B cell (primary cell): ENCODE measurements around the gene MAD1L1. TPM values are rescaled to one million over a fixed set of nuclear protein-coding genes. Genes with fewer than 3 reads are reported as not detected.

ENCODE experiments used
- ATAC-seq: fragments of 200-7000 bp; cut with Tn5 transposase; one replicate; pipeline ENCODE4 v1.10.0; 2021; ENCODE audit warnings: low read depth, mild to moderate bottlenecking, moderate number of reproducible peaks, moderate library complexity
- CTCF ChIA-PET: fragments of 350-600 bp; sonication (Branson Sonifier 250); formaldehyde crosslinking; loops from one replicate; lab custom pipeline; 2021; ENCODE audit warnings: antibody characterized with exemption, inconsistent platforms; lab: Charles Lee
- POLR2A ChIA-PET: fragments of 350-600 bp; sonication (Branson Sonifier 250); formaldehyde crosslinking; loops from one replicate; lab custom pipeline; 2021; ENCODE audit warnings: antibody characterized with exemption; lab: Charles Lee
- DNase-seq: peaks from one replicate; pipeline ENCODE4 v3.0.0; 2013
- H2AFZ ChIP-seq: 2 replicates; pipeline ENCODE4 v1.6.1; 2012; ENCODE audit warnings: mild to moderate bottlenecking, low read depth, low read length; ENCODE audit not compliant: insufficient read depth, poor library complexity, severe bottlenecking
- H3K27ac ChIP-seq, 2 donors: 1 replicate in 1 of 2; 2 replicates in 1 of 2; pipeline ENCODE4 v1.5.1; 2012 to 2013; ENCODE audit warnings: low read length in 2 of 2, mild to moderate bottlenecking in 2 of 2, moderate library complexity in 1 of 2
- H3K27me3 ChIP-seq, 4 experiments: fragments of 200-600 bp in 1 of 4; sonication (generic) in 1 of 4; replicated peaks in 1 of 4; 1 replicate in 2 of 4; 2 replicates in 2 of 4; pipeline versions ENCODE4 v1.6.1 to v1.7.0; 2013 to 2016; ENCODE audit warnings: low read length in 3 of 4, mild to moderate bottlenecking in 2 of 4, mixed read lengths in 1 of 4, moderate library complexity in 1 of 4; ENCODE audit not compliant: insufficient read depth in 4 of 4, control insufficient read depth in 3 of 4; ENCODE audit errors: control extremely low read depth in 1 of 4
- H3K36me3 ChIP-seq, 2 experiments: replicated peaks in 1 of 2; 1 replicate in 1 of 2; 2 replicates in 1 of 2; pipeline versions ENCODE4 v1.6.1 to v1.7.1; 2013; ENCODE audit warnings: low read length in 1 of 2; ENCODE audit not compliant: insufficient read depth in 2 of 2, control insufficient read depth in 1 of 2; ENCODE audit errors: control extremely low read depth in 1 of 2, extremely low read depth in 1 of 2
- H3K4me1 ChIP-seq, 2 donors: fragments of 200-600 bp in 1 of 2; sonication (generic) in 1 of 2; 1 replicate in 1 of 2; 2 replicates in 1 of 2; pipeline versions ENCODE4 v1.5.1 to v1.6.1; 2013 to 2017; ENCODE audit warnings: low read length in 2 of 2; ENCODE audit not compliant: control insufficient read depth in 2 of 2, insufficient read depth in 2 of 2
- H3K4me2 ChIP-seq: replicated peaks from 2 replicates; pipeline ENCODE3; 2012; ENCODE audit warnings: mild to moderate bottlenecking, low read depth, low read length; ENCODE audit not compliant: poor library complexity, severe bottlenecking
- H3K4me3 ChIP-seq, 5 experiments: fragments of 200-600 bp in 1 of 5; sonication (generic) in 1 of 5; 1 replicate in 3 of 5; 2 replicates in 2 of 5; pipeline versions ENCODE4 v1.5.1 to v1.7.0; 2011 to 2016; ENCODE audit warnings: low read length in 4 of 5, mild to moderate bottlenecking in 4 of 5, low read depth in 2 of 5, control low read depth in 1 of 5, moderate library complexity in 1 of 5; ENCODE audit not compliant: insufficient read depth in 1 of 5; ENCODE audit errors: control extremely low read depth in 1 of 5, extremely low read depth in 1 of 5
- H3K79me2 ChIP-seq: fragments of 200-600 bp; sonication (generic); one replicate; pipeline ENCODE4 v1.6.0; 2016; ENCODE audit warnings: low read length; ENCODE audit not compliant: control insufficient read depth, insufficient read depth
- H3K9ac ChIP-seq: fragments of 200-600 bp; sonication (generic); 2 replicates; pipeline ENCODE4 v1.6.1; 2017; ENCODE audit warnings: mild to moderate bottlenecking, low read length, moderate library complexity
- H3K9me3 ChIP-seq, 3 donors: one replicate each; pipeline versions ENCODE4 v1.6.1 to v1.7.1; 2013; ENCODE audit warnings: low read length in 2 of 3; ENCODE audit not compliant: control insufficient read depth in 2 of 3, insufficient read depth in 1 of 3; ENCODE audit errors: control extremely low read depth in 1 of 3
- H4K20me1 ChIP-seq: 2 replicates; pipeline ENCODE4 v1.6.0; 2012; ENCODE audit warnings: mild to moderate bottlenecking, low read length; ENCODE audit not compliant: insufficient read depth, control insufficient read depth, poor library complexity, severe bottlenecking
- H3K27ac Mint-ChIP-seq: one replicate; pipeline ENCODE4 v1.8.0; 2021; ENCODE audit warnings: mixed read lengths
- H3K27me3 Mint-ChIP-seq: one replicate; pipeline ENCODE4 v1.8.0; 2021; ENCODE audit warnings: mixed read lengths
- H3K4me1 Mint-ChIP-seq: one replicate; pipeline ENCODE4 v1.8.0; 2021; ENCODE audit warnings: mixed read lengths
- H3K4me3 Mint-ChIP-seq: one replicate; pipeline ENCODE4 v1.8.0; 2021; ENCODE audit warnings: mixed read lengths
- H3K9me3 Mint-ChIP-seq: one replicate; pipeline ENCODE4 v1.8.0; 2022; ENCODE audit warnings: mixed read lengths; ENCODE audit not compliant: insufficient read depth
- CTCF ChIP-seq: fragments of 200-600 bp; IDR thresholded peaks from one replicate; pipeline ENCODE4 v1.8.0; 2022; ENCODE audit warnings: antibody characterized with exemption, mild to moderate bottlenecking
- EZH2 ChIP-seq: IDR thresholded peaks from 2 replicates; pipeline ENCODE4 v1.6.1; 2012; ENCODE audit warnings: borderline replicate concordance, low read depth, mild to moderate bottlenecking, moderate library complexity, low read length; ENCODE audit not compliant: insufficient read depth, poor library complexity, severe bottlenecking
- WGBS: methylation state at CpG from one replicate; pipeline ENCODE4 v1.1.5; 2013; ENCODE audit warnings: missing lambda C conversion rate; ENCODE audit not compliant: insufficient coverage; 5-methylcytosine and 5-hydroxymethylcytosine counted together
- intact Hi-C: fragments of 100-400 bp; cut with micrococcal nuclease; formaldehyde crosslinking; loops from one replicate; pipeline ENCODE4 v1.10.0; 2022
- polyA plus RNA-seq: library from polyadenylated mRNA; depleted of rRNA; stranded (reverse); fragments of >200 nt; gene quantifications from 2 replicates; pipeline ENCODE4 v1.2.3, GENCODE V29; 2012
- total RNA-seq, 2 donors: library from RNA; stranded (reverse); fragments of 120-200 nt in 1 of 2; gene quantifications; 1 replicate in 1 of 2; 2 replicates in 1 of 2; pipeline versions ENCODE4 v1.2.3 to v1.2.4, GENCODE V29; 2013 to 2022

MAD1L1 gene
- total and polyA plus RNA-seq, 2 donors (not counting 1 experiment from before 2014, with no cell fraction given) = 86.7 to 110 TPM

GRCh38 chr7:2281541-2281940 lies 48.8 kb upstream of the MAD1L1 start:
- Mint-ChIP-seq H3K9me3 (no peaks in the 10 kb centered on the region), H3K27me3 (no peaks in the 10 kb centered on the region), H3K4me3 (no peak overlapping the region), H3K27ac (peak overlapping the region; percentile 41), H3K4me1 (peaks cover 47% of the 10 kb centered on the region)
- POLR2A ChIA-PET = no interaction called here
- Histone ChIP-seq H3K79me2 (peaks cover 82% of the 10 kb centered on the region), H3K27me3 (no peaks in the 10 kb centered on the region), H3K27ac (peak overlapping the region in 1 of 2 donors; percentile 12), H3K4me2 (no peak overlapping the region), H2AFZ (no peak overlapping the region), H3K9me3 (no peaks in the 10 kb centered on the region), H4K20me1 (peaks cover 44% of the 10 kb centered on the region), H3K36me3 (peaks cover 0 to 19% of the 10 kb centered on the region in 2 experiments), H3K9ac (no peak overlapping the region), H3K4me1 (no peaks in the 10 kb centered on the region), H3K4me3 (no peak overlapping the region)
- WGBS = 92% methylated on average over 9 of the region's 9 CpGs
- intact Hi-C loops = no loop called here
- TF ChIP-seq CTCF = no peak
- TF ChIP-seq EZH2 = no peak
- CTCF ChIA-PET = no interaction called here
- no peak for ATAC-seq
- no peak for DNase-seq

GRCh38 chr7:2280424-2280823 lies 47.7 kb upstream of the MAD1L1 start:
- ChIA-PET CTCF (interaction anchor here (1.2 to 1.6 kb wide), 2 partner anchors 67 to 71 kb away, joined by 3 to 5 read pairs; no protein-coding TSS in a partner anchor), POLR2A (interaction anchor here (0.7 kb wide), 2 partner anchors 8 to 10 kb away, joined by 3 to 4 read pairs; no protein-coding TSS in a partner anchor)
- peaks cover 47% of the 10 kb centered on the region for H4K20me1 ChIP-seq
- no peak overlapping the region for H3K27ac Mint-ChIP-seq
- no peak overlapping the region for H3K4me3 ChIP-seq
- H3K4me1 Mint-ChIP-seq = peaks cover 44% of the 10 kb centered on the region
- H3K36me3 ChIP-seq = peaks cover 0 to 26% of the 10 kb centered on the region in 2 experiments
- ATAC-seq (no peak), DNase-seq (no peak)
- intact Hi-C loops = no loop called here
- WGBS = no CpG with 5 or more reads among the region's 2 CpGs
- H3K27me3 Mint-ChIP-seq = no peaks in the 10 kb centered on the region
- TF ChIP-seq CTCF (no peak), EZH2 (no peak)
- no peaks in the 10 kb centered on the region for H3K27me3 ChIP-seq
- no peak overlapping the region for H2AFZ ChIP-seq
- H3K9me3 Mint-ChIP-seq = no peaks in the 10 kb centered on the region
- H3K4me1 ChIP-seq = no peaks in the 10 kb centered on the region
- H3K79me2 ChIP-seq = peaks cover 78% of the 10 kb centered on the region
- H3K4me2 ChIP-seq = no peak overlapping the region
- H3K9me3 ChIP-seq = no peaks in the 10 kb centered on the region
- no peak overlapping the region for H3K9ac ChIP-seq
- no peak overlapping the region for H3K27ac ChIP-seq
- H3K4me3 Mint-ChIP-seq = no peak overlapping the region
